HepG2 (cell line): ENCODE results near the gene GMEB2. TPM values are rescaled to one million over a fixed set of nuclear protein-coding genes. Genes with fewer than 3 reads are reported as not detected.

Experiments used
- ATF7-NPFF ChIP-seq: sonication (generic); formaldehyde crosslinking; IDR thresholded peaks from 2 replicates; pipeline ENCODE4 v1.8.1; 2023; ENCODE audit warnings: mild to moderate bottlenecking, low read depth, missing genetic modification reagents, moderate library complexity
- CC2D1A ChIP-seq: sonication (generic); formaldehyde crosslinking; IDR thresholded peaks from 2 replicates; pipeline ENCODE4 v1.8.1; 2023; ENCODE audit warnings: mild to moderate bottlenecking, missing genetic modification reagents
- CHD2 ChIP-seq: IDR thresholded peaks from 2 replicates; pipeline ENCODE4 v1.6.1; 2011; ENCODE audit warnings: low read depth, low read length, improper control_type of control experiment
- EHMT2 ChIP-seq: fragments of 200-600 bp; sonication (generic); IDR thresholded peaks from 2 replicates; pipeline ENCODE4 v1.7.0; 2017; ENCODE audit warnings: antibody characterized with exemption, low read depth, low read length, borderline replicate concordance
- ETV5 ChIP-seq: IDR thresholded peaks from 2 replicates; pipeline ENCODE4 v1.6.1; 2018; ENCODE audit warnings: missing biosample characterization, missing genetic modification reagents, inconsistent platforms, borderline replicate concordance
- FOXA3 ChIP-seq: IDR thresholded peaks from 2 replicates; pipeline ENCODE4 v1.6.1; 2016; ENCODE audit warnings: missing genetic modification reagents, missing compliant biosample characterization
- FOXK2 ChIP-seq: fragments of 450-650 bp; IDR thresholded peaks from 2 replicates; pipeline ENCODE4 v1.6.1; 2016
- HCFC1 ChIP-seq: fragments of 150-350 bp; IDR thresholded peaks from 2 replicates; pipeline ENCODE4 v1.6.1; 2014; ENCODE audit warnings: low read depth, low read length
- HNRNPUL1 ChIP-seq: fragments of 200-400 bp; formaldehyde crosslinking; IDR thresholded peaks from 2 replicates; pipeline ENCODE4 v1.6.1; 2017; ENCODE audit warnings: low read depth, mild to moderate bottlenecking, low read length, moderate library complexity
- NFE2L1 ChIP-seq: sonication (generic); formaldehyde crosslinking; IDR thresholded peaks from 2 replicates; pipeline ENCODE4 v1.4.0; 2020; ENCODE audit warnings: missing genetic modification reagents, mild to moderate bottlenecking, borderline replicate concordance
- SOX13 ChIP-seq, 3 experiments: fragments of 450-650 bp in 1 of 3; sonication (generic) in 1 of 3; formaldehyde crosslinking in 1 of 3; IDR thresholded peaks in 2 of 3; conservative IDR thresholded peaks in 1 of 3; 2 replicates each; pipeline versions ENCODE4 v1.5.0 to v1.6.1; 2016 to 2020; ENCODE audit warnings: antibody characterized with exemption in 1 of 3, mild to moderate bottlenecking in 1 of 3, missing compliant biosample characterization in 1 of 3, missing genetic modification reagents in 1 of 3, moderate library complexity in 1 of 3
- SP5 ChIP-seq: IDR thresholded peaks from 2 replicates; pipeline ENCODE4 v1.6.1; 2016; ENCODE audit warnings: low read depth, borderline replicate concordance
- THYN1 ChIP-seq: sonication (generic); formaldehyde crosslinking; IDR thresholded peaks from 2 replicates; pipeline ENCODE4 v1.8.1; 2023; ENCODE audit warnings: low read depth, mild to moderate bottlenecking, moderate library complexity, missing genetic modification reagents, borderline replicate concordance
- ZBTB38 ChIP-seq: sonication (generic); formaldehyde crosslinking; IDR thresholded peaks from 2 replicates; pipeline ENCODE4 v1.5.1; 2020; ENCODE audit warnings: mild to moderate bottlenecking, missing genetic modification reagents
- ZBTB7A ChIP-seq: sonication (generic); formaldehyde crosslinking; IDR thresholded peaks from 2 replicates; pipeline ENCODE4 v1.8.0; 2022; ENCODE audit warnings: mild to moderate bottlenecking, missing genetic modification reagents
- ZFP36 ChIP-seq: fragments of 150-350 bp; IDR thresholded peaks from 2 replicates; pipeline ENCODE4 v1.6.1; 2018; ENCODE audit warnings: borderline replicate concordance, low read length, low read depth; ENCODE audit not compliant: partially characterized antibody
- ZNF138 ChIP-seq: sonication (generic); formaldehyde crosslinking; IDR thresholded peaks from 2 replicates; pipeline ENCODE4 v1.5.0; 2020; ENCODE audit warnings: mild to moderate bottlenecking, low read depth, missing genetic modification reagents
- ZNF225 ChIP-seq: sonication (generic); formaldehyde crosslinking; IDR thresholded peaks from 2 replicates; pipeline ENCODE4 v1.4.0; 2020; ENCODE audit warnings: mild to moderate bottlenecking, missing genetic modification reagents
- ZNF343 ChIP-seq: sonication (generic); formaldehyde crosslinking; IDR thresholded peaks from 2 replicates; pipeline ENCODE4 v1.4.0; 2020; ENCODE audit warnings: mild to moderate bottlenecking, missing genetic modification reagents
- ZNF468 ChIP-seq: sonication (generic); formaldehyde crosslinking; IDR thresholded peaks from 2 replicates; pipeline ENCODE4 v1.8.0; 2022; ENCODE audit warnings: mild to moderate bottlenecking, moderate library complexity, missing genetic modification reagents
- ZNF761 ChIP-seq: sonication (generic); formaldehyde crosslinking; conservative IDR thresholded peaks from 2 replicates; pipeline ENCODE4 v1.4.0; 2020; ENCODE audit warnings: mild to moderate bottlenecking, missing genetic modification reagents
- ZNF772 ChIP-seq: sonication (generic); formaldehyde crosslinking; IDR thresholded peaks from 2 replicates; pipeline ENCODE4 v1.5.0; 2020; ENCODE audit warnings: mild to moderate bottlenecking, missing genetic modification reagents
- polyA plus RNA-seq, 8 experiments: library from polyadenylated mRNA; depleted of rRNA in 3 of 8; stranded (reverse) in 7 of 8; unstranded in 1 of 8; fragments of >200 nt; fragmentation: Illumina TruSeq in 4 of 8; extraction: Trizol in 4 of 8; gene quantifications; 2 replicates each; pipeline versions ENCODE4 v1.2.1 to v1.2.3, GENCODE V29; 2011 to 2016; ENCODE audit warnings: low read depth in 4 of 8, missing spikeins in 1 of 8, mixed read lengths in 1 of 8; ENCODE audit not compliant: insufficient read depth in 1 of 8
- total RNA-seq, 5 experiments: library from RNA; depleted of rRNA; stranded (reverse); fragments of >200 nt; fragmentation: Illumina TruSeq; extraction: Trizol; gene quantifications; 2 replicates each; pipeline ENCODE4 v1.2.3, GENCODE V29; 2016; ENCODE audit warnings: low read depth in 1 of 5
- TF ChIP-seq, protein P1 (sequence below): sonication (generic); formaldehyde crosslinking; IDR thresholded peaks from 2 replicates; pipeline ENCODE4 v1.4.0; 2020; ENCODE audit warnings: missing genetic modification reagents, borderline replicate concordance
- TF ChIP-seq, protein P2 (sequence below): IDR thresholded peaks from 2 replicates; pipeline ENCODE4 v1.6.1; 2016; ENCODE audit warnings: missing genetic modification reagents, missing compliant biosample characterization
- TF ChIP-seq, protein P3 (sequence below): sonication (generic); formaldehyde crosslinking; IDR thresholded peaks from 2 replicates; pipeline ENCODE4 v1.4.0; 2020; ENCODE audit warnings: mild to moderate bottlenecking, missing genetic modification reagents
- TF ChIP-seq, protein P4 (sequence below): sonication (generic); formaldehyde crosslinking; IDR thresholded peaks from 2 replicates; pipeline ENCODE4 v1.4.0; 2020; ENCODE audit warnings: mild to moderate bottlenecking, low read depth, missing genetic modification reagents

Gene GMEB2
- total and polyA plus RNA-seq, 2 of the 13 experiments (the other 11 are each of a cell fraction or from before 2014, with no cell fraction given): 10.6 to 12.4 TPM

DNA sequence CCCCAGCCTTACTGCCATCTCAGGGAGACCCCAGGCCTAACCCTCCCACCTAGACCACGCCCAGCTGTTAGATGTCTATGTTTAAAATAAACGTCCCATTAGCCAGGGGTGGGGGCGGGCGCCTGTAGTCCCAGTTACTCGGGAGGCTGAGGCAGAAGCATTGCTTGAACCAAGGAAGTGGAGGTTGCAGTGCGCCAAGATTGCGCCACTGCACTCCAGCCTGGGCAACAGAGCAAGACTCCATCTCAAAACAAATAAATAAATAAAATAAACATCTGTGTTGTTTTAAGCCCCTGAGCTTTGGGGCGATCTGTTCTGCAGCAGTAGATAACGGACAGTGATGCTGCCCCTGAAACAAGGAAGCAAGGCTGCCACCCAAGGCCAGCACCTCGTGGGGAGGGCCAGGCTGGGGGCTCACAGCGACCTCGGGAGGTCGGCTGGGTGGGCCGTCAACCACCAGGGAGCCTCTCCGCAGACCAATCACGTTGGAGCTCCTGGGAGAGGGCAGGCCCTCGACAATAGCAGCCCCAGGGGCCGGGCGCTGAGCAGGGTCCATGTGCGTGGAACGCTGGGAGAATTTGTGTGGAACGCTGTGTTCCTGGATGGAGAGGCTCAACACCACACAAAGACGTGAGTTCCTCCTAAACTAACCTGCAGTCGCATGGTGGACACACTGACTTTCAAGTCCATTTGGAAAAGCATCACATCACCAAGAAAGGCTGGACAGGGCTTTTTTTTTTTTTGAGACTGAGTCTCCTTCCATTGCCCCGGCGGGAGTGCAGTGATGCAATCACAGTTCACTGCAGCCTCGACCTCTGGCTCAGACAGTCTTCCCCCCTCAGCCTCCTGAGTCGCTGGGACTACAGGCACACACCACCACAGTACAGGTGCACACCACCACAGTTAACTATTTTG is 51.8 kb downstream of the GMEB2 start (continued):
- no peak for TF ChIP-seq SOX13 (IDR thresholded peaks at IDR 0.05)
- no peak; a peak in 1 of 4 replicates for TF ChIP-seq SOX13 (CRISPR knock-in tag; conservative IDR thresholded peaks at IDR 0.05 in 1 of 2, IDR thresholded peaks at IDR 0.05 in 1 of 2)
- TF ChIP-seq SP5 (CRISPR knock-in tag): no peak
- TF ChIP-seq ZNF772 (CRISPR knock-in tag): peak; percentile 67; the same call in 1 of the 2 replicates
- no peak for TF ChIP-seq CC2D1A (CRISPR knock-in tag)
- peak; percentile 84; the same call in 1 of the 2 replicates for TF ChIP-seq ZBTB7A (CRISPR knock-in tag)
- no peak for TF ChIP-seq EHMT2
- TF ChIP-seq ZNF343 (CRISPR knock-in tag): no peak
- TF ChIP-seq HCFC1: no peak
- no peak for TF ChIP-seq ZNF225 (CRISPR knock-in tag)
- no peak for TF ChIP-seq FOXK2
- TF ChIP-seq ZFP36: no peak
- 0 out of 2 replicates have a peak, but pooled peaks have one; percentile 40 for TF ChIP-seq ZNF761 (CRISPR knock-in tag)
- TF ChIP-seq, protein P1, sequence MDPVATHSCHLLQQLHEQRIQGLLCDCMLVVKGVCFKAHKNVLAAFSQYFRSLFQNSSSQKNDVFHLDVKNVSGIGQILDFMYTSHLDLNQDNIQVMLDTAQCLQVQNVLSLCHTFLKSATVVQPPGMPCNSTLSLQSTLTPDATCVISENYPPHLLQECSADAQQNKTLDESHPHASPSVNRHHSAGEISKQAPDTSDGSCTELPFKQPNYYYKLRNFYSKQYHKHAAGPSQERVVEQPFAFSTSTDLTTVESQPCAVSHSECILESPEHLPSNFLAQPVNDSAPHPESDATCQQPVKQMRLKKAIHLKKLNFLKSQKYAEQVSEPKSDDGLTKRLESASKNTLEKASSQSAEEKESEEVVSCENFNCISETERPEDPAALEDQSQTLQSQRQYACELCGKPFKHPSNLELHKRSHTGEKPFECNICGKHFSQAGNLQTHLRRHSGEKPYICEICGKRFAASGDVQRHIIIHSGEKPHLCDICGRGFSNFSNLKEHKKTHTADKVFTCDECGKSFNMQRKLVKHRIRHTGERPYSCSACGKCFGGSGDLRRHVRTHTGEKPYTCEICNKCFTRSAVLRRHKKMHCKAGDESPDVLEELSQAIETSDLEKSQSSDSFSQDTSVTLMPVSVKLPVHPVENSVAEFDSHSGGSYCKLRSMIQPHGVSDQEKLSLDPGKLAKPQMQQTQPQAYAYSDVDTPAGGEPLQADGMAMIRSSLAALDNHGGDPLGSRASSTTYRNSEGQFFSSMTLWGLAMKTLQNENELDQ: no peak
- no peak for TF ChIP-seq FOXA3 (CRISPR knock-in tag)
- TF ChIP-seq ETV5 (CRISPR knock-in tag): 0 out of 2 replicates have a peak, but pooled peaks have one; percentile 13
- TF ChIP-seq HNRNPUL1: no peak
- TF ChIP-seq ZNF138 (CRISPR knock-in tag): no peak
- TF ChIP-seq ATF7-NPFF (CRISPR knock-in tag): no peak; the same call in 1 of the 2 replicates
- TF ChIP-seq, protein P2, sequence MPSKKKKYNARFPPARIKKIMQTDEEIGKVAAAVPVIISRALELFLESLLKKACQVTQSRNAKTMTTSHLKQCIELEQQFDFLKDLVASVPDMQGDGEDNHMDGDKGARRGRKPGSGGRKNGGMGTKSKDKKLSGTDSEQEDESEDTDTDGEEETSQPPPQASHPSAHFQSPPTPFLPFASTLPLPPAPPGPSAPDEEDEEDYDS (CRISPR knock-in tag): no peak
- TF ChIP-seq, protein P3, sequence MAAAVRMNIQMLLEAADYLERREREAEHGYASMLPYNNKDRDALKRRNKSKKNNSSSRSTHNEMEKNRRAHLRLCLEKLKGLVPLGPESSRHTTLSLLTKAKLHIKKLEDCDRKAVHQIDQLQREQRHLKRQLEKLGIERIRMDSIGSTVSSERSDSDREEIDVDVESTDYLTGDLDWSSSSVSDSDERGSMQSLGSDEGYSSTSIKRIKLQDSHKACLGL (CRISPR knock-in tag): no peak
- TF ChIP-seq, protein P4, sequence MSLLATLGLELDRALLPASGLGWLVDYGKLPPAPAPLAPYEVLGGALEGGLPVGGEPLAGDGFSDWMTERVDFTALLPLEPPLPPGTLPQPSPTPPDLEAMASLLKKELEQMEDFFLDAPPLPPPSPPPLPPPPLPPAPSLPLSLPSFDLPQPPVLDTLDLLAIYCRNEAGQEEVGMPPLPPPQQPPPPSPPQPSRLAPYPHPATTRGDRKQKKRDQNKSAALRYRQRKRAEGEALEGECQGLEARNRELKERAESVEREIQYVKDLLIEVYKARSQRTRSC (CRISPR knock-in tag): no peak
- TF ChIP-seq ZNF468 (CRISPR knock-in tag): no peak
- no peak for TF ChIP-seq THYN1
- TF ChIP-seq CHD2: no peak
- 0 out of 2 replicates have a peak, but pooled peaks have one; percentile 20 for TF ChIP-seq ZBTB38 (CRISPR knock-in tag)
- no peak for TF ChIP-seq NFE2L1 (CRISPR knock-in tag)
